DMS153 treated with DMSO at 0.1 percent for 48 hours (cell line): ENCODE data around the gene SERPINI1.

Experiments
- DNase-seq: peaks from one replicate; lab custom pipeline; 2025; ENCODE audit not compliant: unreplicated experiment; lab: John Stamatoyannopoulos, UW

The SERPINI1 gene

DNA sequence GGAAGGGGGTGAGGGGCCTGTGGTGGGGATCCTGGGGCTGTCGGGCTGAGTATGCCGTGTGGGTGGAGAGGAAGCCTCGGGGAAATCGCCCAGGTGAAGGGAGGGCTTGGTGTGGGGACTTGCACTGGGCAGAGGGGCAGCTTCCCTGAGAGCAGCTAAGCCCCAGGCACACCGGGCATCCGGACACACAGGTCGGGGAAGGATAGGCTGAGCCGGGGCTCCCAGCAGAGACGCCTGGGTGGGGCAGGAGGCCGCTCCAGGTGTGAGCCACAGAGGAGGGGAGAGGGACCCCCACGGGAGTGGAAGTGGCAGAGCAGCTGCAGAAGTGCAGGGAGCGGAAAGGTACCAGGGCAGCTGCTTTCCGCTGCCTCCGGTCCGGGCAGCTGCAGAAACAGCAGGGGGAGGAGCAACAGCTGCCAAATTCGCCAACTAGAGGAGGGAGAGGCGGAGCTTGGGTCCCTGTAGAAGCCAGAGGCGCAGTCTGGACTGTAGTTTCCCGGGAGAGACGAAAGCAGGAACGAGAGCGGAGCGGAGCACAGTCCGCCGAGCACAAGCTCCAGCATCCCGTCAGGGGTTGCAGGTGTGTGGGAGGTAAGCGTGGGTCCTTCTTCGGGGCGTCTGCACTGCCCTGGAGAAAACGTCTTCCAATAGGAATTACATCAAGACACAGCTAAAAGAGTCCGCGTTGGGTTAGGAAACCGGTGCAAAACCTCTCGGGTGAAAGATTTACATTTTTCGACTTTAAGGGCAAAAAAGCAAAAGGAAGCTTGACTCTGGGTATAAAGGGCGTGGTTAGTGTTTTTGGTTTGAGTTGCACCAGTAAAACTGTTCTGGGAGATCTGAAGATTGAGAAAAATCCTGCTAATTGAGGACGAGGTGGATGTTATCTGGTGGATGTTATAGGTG is at the start of gene SERPINI1:
SERPINI1 (plus strand) TSS at position 489 of the 906 bp plus-strand sequence. CDS start 53,408 bp downstream, outside the sequence.
- peak; percentile 95 for DNase-seq

DNA sequence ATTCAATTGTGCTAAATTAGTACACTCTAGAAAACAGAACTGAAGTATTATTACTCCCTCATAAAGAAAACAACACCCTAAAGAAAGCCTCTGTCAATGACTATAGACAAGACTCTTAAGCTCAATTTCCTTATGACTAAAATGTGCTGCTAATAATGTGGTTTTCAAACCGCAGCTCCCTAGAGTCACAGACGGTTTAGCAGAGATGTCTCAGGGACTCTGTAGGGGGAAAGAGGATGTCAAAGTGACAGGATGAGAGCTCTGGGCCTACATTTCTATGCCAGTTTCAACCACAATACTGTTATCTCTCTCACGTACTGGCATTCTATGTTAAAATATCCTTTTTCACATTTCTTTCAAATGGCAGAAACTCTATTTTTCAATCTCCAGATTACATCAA is 44.2 kb upstream of the SERPINI1 start:
- no peak for DNase-seq

DNA sequence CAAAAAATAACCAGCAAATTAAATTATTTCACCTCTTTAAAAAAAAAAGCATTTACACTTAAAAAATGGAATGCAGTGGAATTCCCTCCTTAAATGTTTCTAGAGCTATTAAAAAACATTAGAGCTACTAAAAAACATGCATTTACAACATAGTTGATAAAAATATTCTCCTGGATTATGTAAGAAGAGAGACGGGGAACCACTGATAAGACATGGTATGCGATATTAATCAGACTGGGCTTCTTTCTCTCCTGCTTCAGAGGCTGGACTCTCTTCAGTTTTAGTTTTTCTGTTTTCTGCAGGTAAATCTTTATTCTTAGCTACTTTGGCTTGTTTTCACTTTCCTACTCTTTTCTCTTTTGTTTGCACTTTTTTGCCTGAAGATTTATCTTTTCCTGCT is 41.4 kb upstream of the SERPINI1 start:
- no peak for DNase-seq

- no peak for DNase-seq
Observed at GRCh38 chr3:167700046-167700445, 35.5 kb upstream of the SERPINI1 start.

DNA sequence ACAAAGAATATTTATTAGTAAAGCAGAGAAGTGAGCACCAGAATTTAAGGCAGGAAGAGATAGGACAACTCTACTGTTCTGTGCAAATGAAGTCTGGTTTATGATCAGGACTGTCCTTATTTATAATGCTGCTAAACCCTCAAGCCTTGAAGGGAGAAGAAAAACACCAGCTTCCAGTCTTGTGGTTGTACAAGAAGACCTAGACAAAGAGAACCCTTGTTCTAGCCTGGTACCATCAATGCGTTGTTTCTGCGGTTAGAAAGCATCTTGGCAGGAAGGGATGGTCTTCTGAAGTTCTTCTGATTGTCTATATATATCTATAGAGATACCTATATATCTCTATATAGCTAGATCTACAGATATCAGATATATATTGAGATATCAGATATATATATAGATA is 34.6 kb upstream of the SERPINI1 start:
- DNase-seq, result no peak

- no peak for DNase-seq
Observed at GRCh38 chr3:167705840-167706239, 29.7 kb upstream of the SERPINI1 start.

DNA sequence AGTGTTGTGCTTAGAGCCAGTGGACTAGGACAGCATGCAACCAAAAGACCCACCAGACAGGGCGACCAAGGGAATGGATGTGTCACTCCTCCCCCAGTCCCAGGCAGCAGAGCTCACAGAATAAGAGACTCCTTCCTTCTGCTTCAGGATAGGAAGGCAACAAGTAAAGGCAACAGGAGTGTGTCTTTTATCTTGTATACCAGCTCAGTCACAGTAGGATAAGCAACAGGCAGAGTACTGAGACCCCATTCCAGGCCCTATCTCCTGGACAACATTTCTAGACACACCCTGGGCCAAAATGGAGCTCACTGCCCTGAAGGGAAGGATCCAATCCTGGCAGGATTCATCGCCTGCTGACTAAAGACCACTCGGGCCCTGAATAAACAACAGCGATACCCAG is 25.8 kb upstream of the SERPINI1 start:
- DNase-seq, result no peak

GRCh38 chr3:167710552-167710951 is 25.0 kb upstream of the SERPINI1 start:
- no peak for DNase-seq

- no peak for DNase-seq
Observed at GRCh38 chr3:167711439-167711838, 24.1 kb upstream of the SERPINI1 start.

- DNase-seq, result no peak
Observed at GRCh38 chr3:167712445-167712844, 23.1 kb upstream of the SERPINI1 start.

DNA sequence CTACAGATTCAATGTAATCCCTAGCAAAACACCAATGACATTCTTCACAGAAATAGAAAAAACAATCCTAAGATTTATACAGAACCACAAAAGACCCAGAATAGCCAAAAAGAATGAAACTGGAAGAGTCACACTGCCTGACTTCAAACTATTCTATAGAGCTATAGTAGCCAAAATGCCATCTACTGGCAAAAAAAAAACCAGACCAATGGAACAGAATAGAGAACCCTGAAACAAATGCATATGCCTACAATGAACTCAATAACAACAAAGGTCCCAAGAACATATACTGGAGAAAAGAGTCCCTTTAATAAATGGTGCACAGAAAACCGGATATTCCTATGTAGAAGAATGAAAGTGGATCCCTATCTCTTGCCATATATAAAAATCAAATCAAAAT is 20.6 kb upstream of the SERPINI1 start:
- no peak for DNase-seq

GRCh38 chr3:167716920-167717319 is 18.6 kb upstream of the SERPINI1 start:
- no peak for DNase-seq

- DNase-seq, result no peak
Observed at GRCh38 chr3:167718582-167718981, 16.9 kb upstream of the SERPINI1 start.

- no peak for DNase-seq
Observed at GRCh38 chr3:167723025-167723512, 12.5 kb upstream of the SERPINI1 start.

GRCh38 chr3:167723872-167724271 is 11.6 kb upstream of the SERPINI1 start:
- DNase-seq, result no peak

- DNase-seq, result no peak
Observed at GRCh38 chr3:167728176-167728575, 7.3 kb upstream of the SERPINI1 start.

DNA sequence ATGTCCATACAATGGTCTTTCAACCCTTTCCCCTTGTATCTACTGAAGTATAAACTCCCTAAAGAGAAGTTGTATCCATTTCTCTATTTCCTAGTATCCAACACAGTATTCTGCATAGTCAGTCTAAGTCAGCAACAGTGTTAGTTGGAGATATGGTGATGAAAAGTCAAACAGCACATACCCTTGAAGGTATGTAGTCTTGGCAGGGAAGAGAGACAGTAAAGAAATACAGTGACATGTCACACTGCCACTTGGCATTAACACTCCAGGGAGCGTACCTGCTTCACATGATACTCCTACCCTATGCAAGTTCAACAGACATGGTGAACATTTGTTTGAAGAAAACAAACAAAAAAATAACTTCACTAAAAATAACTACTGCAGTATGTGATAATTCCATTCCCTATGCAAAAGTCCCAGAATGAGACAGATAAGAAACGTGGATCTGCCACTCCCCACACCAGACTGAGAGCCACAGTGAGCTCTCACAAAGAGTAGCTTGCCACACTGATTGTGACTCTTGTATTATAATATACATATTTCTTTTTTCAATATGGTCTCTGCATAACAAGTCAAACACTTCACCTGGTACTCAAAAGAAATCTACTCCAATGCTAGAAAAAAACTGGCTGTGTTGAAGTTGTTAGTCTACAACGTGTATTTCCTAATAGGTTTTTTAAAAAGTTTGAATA is 6.7 kb upstream of the SERPINI1 start:
- no peak for DNase-seq

- no peak for DNase-seq
Observed at GRCh38 chr3:167729591-167729990, 5.9 kb upstream of the SERPINI1 start.

DNA sequence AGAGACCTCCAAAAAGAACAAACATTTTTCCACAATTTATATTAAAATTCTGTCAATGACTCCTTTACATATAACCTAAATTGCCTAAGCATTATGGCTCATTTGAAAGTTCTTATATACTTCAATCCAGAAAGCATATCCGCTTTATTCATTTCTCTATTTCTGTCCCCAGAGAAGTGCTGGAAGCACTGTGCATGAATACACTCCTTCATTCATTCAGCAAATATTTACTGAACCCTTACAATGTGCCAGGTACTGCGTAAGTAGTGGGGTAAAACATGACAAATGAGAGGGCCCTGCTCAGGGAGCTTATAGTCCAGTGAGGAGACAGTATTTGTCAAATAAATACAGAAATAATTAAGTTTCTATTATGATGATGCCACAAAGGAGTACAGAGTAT is 4.1 kb upstream of the SERPINI1 start:
- no peak for DNase-seq

DNA sequence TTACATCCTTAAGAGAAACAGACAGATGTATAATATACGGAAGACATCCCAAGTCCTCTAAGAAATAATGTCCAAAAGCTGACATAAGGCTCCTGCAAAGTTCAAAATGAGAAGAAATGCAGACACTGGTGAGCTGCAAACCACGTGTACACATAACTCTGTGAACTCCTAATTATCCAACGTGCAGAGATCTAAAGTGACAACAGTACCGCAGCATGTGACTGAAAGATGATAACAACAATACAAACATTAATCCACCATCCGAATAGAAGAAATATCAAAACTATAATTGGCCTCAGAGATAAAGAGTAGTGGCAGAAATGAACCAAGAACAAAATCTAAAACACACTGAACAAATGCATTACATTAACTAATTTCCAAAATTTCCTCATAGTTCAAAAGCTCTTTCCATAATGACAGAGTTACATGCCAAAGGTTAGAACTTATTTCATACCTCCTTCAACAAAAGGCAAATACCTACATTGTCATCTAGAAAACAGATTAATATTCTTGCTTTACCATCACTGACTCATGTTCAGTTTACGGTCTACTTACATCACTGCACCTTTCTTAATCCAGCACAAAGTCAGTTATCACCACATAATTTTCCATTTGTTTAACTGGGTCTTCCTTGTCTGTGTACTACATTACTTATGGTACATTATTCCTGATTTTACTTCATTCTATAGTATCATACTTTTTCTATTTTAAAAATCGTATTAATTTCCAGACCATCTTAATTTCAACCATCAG is 3.0 kb upstream of the SERPINI1 start:
- DNase-seq, result no peak

- DNase-seq, result no peak
Observed at GRCh38 chr3:167733961-167734497, 1.5 kb upstream of the SERPINI1 start.
